HCT116 (cell line): ENCODE data around the gene PCDH15. TPM values are rescaled to one million over a fixed set of nuclear protein-coding genes. Genes with fewer than 3 reads are reported as not detected.

Source experiments
- ATAC-seq: fragments of 200-7000 bp; cut with Tn5 transposase; 2 replicates; pipeline ENCODE4 v1.9.1; 2020; ENCODE audit warnings: mild to moderate bottlenecking, moderate library complexity
- BruUV-seq: library from RNA; stranded (reverse); fragments of 400-500 nt; replicated peaks from 2 replicates; lab custom pipeline; 2021; lab: Mats Ljungman, UMichigan
- CTCF ChIA-PET: fragments of 300-600 bp; sonication (Branson Sonifier 250); formaldehyde crosslinking; loops from one replicate; lab custom pipeline; 2021; ENCODE audit warnings: antibody characterized with exemption; lab: Charles Lee
- POLR2A ChIA-PET: fragments of 300-600, 350-600 bp; sonication (Branson Sonifier 250); formaldehyde crosslinking; loops from one replicate; lab custom pipeline; 2021; ENCODE audit warnings: antibody characterized with exemption; lab: Charles Lee
- RAD21 ChIA-PET, 2 experiments: fragments of 300-600 bp; sonication (Branson Sonifier 250); formaldehyde crosslinking; loops; one replicate each; lab custom pipeline; 2023; ENCODE audit warnings: low total read pairs in 2 of 2; ENCODE audit not compliant: uncharacterized antibody in 2 of 2, unreplicated experiment in 2 of 2, low non-redundant PET in 1 of 2; lab: Charles Lee
- DNase-seq: peaks from one replicate; pipeline ENCODE4 v3.0.0-alpha.2; 2010; ENCODE audit warnings: low read depth, low spot score
- H2AFZ ChIP-seq: fragments of 200-600 bp; shearing (Covaris generic), sonication (generic); 2 replicates; pipeline ENCODE4 v1.6.1; 2017; ENCODE audit warnings: low read depth, mixed run types, mixed read lengths, antibody characterized with exemption, low read length; ENCODE audit not compliant: poor library complexity, severe bottlenecking
- H3K27ac ChIP-seq: 2 replicates; pipeline ENCODE4 v1.5.1; 2012; ENCODE audit warnings: low read depth, low read length
- H3K27me3 ChIP-seq: fragments of 200-600 bp; sonication (generic); 2 replicates; pipeline ENCODE4 v1.6.1; 2016; ENCODE audit warnings: mixed run types, low read length, mixed read lengths; ENCODE audit not compliant: insufficient read depth
- H3K36me3 ChIP-seq, 2 experiments: fragments of 200-500 bp in 1 of 2; fragments of 200-600 bp in 1 of 2; sonication (Bioruptor generic) in 1 of 2; sonication (generic) in 1 of 2; 2 replicates each; pipeline versions ENCODE4 v1.5.1 to v1.6.1; 2014 to 2016; ENCODE audit warnings: low read length in 2 of 2, inconsistent platforms in 1 of 2, mixed read lengths in 1 of 2, mixed run types in 1 of 2; ENCODE audit not compliant: insufficient read depth in 2 of 2, control insufficient read depth in 1 of 2
- H3K4me1 ChIP-seq, 2 experiments: fragments of 200-600 bp in 1 of 2; sonication (generic) in 1 of 2; 2 replicates each; pipeline versions ENCODE4 v1.5.1 to v1.6.1; 2012 to 2017; ENCODE audit warnings: low read length in 2 of 2, inconsistent platforms in 1 of 2, mild to moderate bottlenecking in 1 of 2, mixed read lengths in 1 of 2, mixed run types in 1 of 2, moderate library complexity in 1 of 2; ENCODE audit not compliant: insufficient read depth in 2 of 2, control insufficient read depth in 1 of 2
- H3K4me2 ChIP-seq: fragments of 200-600 bp; sonication (generic); 2 replicates; pipeline ENCODE4 v1.6.1; 2017; ENCODE audit warnings: mixed run types, low read length, mixed read lengths
- H3K4me3 ChIP-seq, 2 experiments: fragments of 200-600 bp in 1 of 2; sonication (generic) in 1 of 2; replicated peaks in 1 of 2; 2 replicates each; pipeline ENCODE4 v1.5.1; 2011 to 2016; ENCODE audit warnings: low read length in 2 of 2, control low read depth in 1 of 2, low read depth in 1 of 2, mild to moderate bottlenecking in 1 of 2, mixed read lengths in 1 of 2, mixed run types in 1 of 2
- H3K79me2 ChIP-seq: fragments of 200-600 bp; sonication (generic); 2 replicates; pipeline ENCODE4 v1.6.1; 2017; ENCODE audit warnings: mild to moderate bottlenecking, mixed run types, low read length, moderate library complexity, mixed read lengths; ENCODE audit not compliant: insufficient read depth
- H3K9ac ChIP-seq: fragments of 200-600 bp; sonication (generic); 2 replicates; pipeline ENCODE4 v1.6.1; 2016; ENCODE audit warnings: low read length, mixed read lengths
- H3K9me2 ChIP-seq: fragments of 200-600 bp; sonication (generic), shearing (Covaris generic); 2 replicates; pipeline ENCODE4 v1.6.1; 2017; ENCODE audit warnings: mixed run types, mild to moderate bottlenecking, moderate library complexity; ENCODE audit not compliant: insufficient read depth
- H3K9me3 ChIP-seq, 2 experiments: fragments of 200-500 bp in 1 of 2; fragments of 200-600 bp in 1 of 2; sonication (Bioruptor generic) in 1 of 2; sonication (generic) in 1 of 2; 2 replicates each; pipeline ENCODE4 v1.6.1; 2014 to 2017; ENCODE audit warnings: low read length in 2 of 2, mixed read lengths in 2 of 2, inconsistent platforms in 1 of 2, low read depth in 1 of 2, mild to moderate bottlenecking in 1 of 2, mixed run types in 1 of 2, moderate library complexity in 1 of 2; ENCODE audit not compliant: control insufficient read depth in 1 of 2, insufficient read depth in 1 of 2
- H4K20me1 ChIP-seq: fragments of 200-600 bp; sonication (generic), shearing (Covaris generic); 2 replicates; pipeline ENCODE4 v1.6.1; 2017; ENCODE audit warnings: mixed run types, mild to moderate bottlenecking, moderate library complexity; ENCODE audit not compliant: insufficient read depth
- CBX3 ChIP-seq: IDR thresholded peaks from 2 replicates; pipeline ENCODE4 v1.6.1; 2012; ENCODE audit warnings: low read depth
- POLR2A ChIP-seq: IDR thresholded peaks from 2 replicates; pipeline ENCODE4 v1.7.0; 2011; ENCODE audit warnings: borderline replicate concordance; ENCODE audit not compliant: insufficient read depth, insufficient read length; ENCODE audit errors: extremely low read depth
- ZNF274 ChIP-seq: fragments of 200-500 bp; sonication (Bioruptor generic); IDR thresholded peaks from 2 replicates; pipeline ENCODE4 v1.6.1; 2014; ENCODE audit warnings: mild to moderate bottlenecking, low read depth, low read length, inconsistent platforms
- intact Hi-C: fragments of 100-400 bp; cut with micrococcal nuclease; formaldehyde crosslinking; loops from 2 replicates; pipeline ENCODE4 v1.10.0; 2022
- total RNA-seq: library from RNA; stranded (reverse); gene quantifications from one replicate; pipeline ENCODE4 v1.2.1, GENCODE V29; 2021; ENCODE audit not compliant: unreplicated experiment
- TF ChIP-seq, protein P1 (sequence below): IDR thresholded peaks from 2 replicates; pipeline ENCODE4 v1.6.1; 2012; ENCODE audit warnings: low read depth
- TF ChIP-seq, protein P2 (sequence below): IDR thresholded peaks from 2 replicates; pipeline ENCODE4 v1.6.1; 2012

The PCDH15 gene
- total RNA-seq, 1 experiment from 2014 or later: not detected

DNA sequence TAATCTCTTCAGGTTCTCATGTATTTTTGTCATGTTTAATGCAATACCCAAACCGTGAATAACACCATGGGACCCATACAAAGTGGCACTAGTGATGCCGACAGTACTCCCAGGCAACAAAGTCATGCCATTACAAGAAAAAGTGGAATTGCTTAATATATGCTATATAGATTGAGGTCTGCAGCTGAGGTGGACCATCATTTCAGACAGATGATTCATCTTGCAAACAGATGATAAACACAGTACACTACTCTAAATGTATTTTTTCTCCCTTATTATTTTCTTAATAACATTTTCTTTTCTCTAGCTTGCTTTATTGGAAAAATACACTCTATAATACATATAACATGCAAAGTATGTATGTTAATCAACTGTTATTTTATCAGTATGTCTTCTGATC is 14.6 kb upstream of the PCDH15 start:
- no peak overlapping the region for H3K4me3 ChIP-seq

More for the DNA sequence above, 14.6 kb upstream of the PCDH15 start:
- ChIA-PET CTCF (no interaction called here), POLR2A (no interaction called here), RAD21 (no interaction called here)
- Histone ChIP-seq H3K4me1 (no peaks in the 10 kb centered on the region), H3K79me2 (no peaks in the 10 kb centered on the region), H4K20me1 (no peaks in the 10 kb centered on the region), H3K27ac (no peak overlapping the region), H3K9me2 (no peaks in the 10 kb centered on the region), H3K9ac (no peak overlapping the region), H2AFZ (no peak overlapping the region), H3K4me2 (no peak overlapping the region), H3K27me3 (no peaks in the 10 kb centered on the region), H3K36me3 (no peaks in the 10 kb centered on the region; a peak in 1 of 4 replicates), H3K9me3 (peaks cover 10 to 11% of the 10 kb centered on the region in 2 experiments; a peak in 2 of 4 replicates)
- no peak for TF ChIP-seq CBX3
- no peak for TF ChIP-seq ZNF274
- TF ChIP-seq POLR2A: no peak
- TF ChIP-seq, protein P1, sequence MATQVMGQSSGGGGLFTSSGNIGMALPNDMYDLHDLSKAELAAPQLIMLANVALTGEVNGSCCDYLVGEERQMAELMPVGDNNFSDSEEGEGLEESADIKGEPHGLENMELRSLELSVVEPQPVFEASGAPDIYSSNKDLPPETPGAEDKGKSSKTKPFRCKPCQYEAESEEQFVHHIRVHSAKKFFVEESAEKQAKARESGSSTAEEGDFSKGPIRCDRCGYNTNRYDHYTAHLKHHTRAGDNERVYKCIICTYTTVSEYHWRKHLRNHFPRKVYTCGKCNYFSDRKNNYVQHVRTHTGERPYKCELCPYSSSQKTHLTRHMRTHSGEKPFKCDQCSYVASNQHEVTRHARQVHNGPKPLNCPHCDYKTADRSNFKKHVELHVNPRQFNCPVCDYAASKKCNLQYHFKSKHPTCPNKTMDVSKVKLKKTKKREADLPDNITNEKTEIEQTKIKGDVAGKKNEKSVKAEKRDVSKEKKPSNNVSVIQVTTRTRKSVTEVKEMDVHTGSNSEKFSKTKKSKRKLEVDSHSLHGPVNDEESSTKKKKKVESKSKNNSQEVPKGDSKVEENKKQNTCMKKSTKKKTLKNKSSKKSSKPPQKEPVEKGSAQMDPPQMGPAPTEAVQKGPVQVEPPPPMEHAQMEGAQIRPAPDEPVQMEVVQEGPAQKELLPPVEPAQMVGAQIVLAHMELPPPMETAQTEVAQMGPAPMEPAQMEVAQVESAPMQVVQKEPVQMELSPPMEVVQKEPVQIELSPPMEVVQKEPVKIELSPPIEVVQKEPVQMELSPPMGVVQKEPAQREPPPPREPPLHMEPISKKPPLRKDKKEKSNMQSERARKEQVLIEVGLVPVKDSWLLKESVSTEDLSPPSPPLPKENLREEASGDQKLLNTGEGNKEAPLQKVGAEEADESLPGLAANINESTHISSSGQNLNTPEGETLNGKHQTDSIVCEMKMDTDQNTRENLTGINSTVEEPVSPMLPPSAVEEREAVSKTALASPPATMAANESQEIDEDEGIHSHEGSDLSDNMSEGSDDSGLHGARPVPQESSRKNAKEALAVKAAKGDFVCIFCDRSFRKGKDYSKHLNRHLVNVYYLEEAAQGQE: no peak
- TF ChIP-seq, protein P2, sequence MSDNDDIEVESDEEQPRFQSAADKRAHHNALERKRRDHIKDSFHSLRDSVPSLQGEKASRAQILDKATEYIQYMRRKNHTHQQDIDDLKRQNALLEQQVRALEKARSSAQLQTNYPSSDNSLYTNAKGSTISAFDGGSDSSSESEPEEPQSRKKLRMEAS: no peak
- intact Hi-C loops: no loop called here
- ATAC-seq (no peak), DNase-seq (no peak)
- BruUV-seq: no TSS peak
